Measurements from ENCODE around the gene TUBB1.

Gene TUBB1

GRCh38 chr20:59015411-59015810, 3.8 kb upstream of the TUBB1 start:
- TF ChIP-seq CTCF (conservative IDR thresholded peaks at IDR 0.05; ENCODE audit: control insufficient read depth, insufficient read depth, low read depth, low read length), result no peak

GRCh38 chr20:59015812-59016711, 3.2 kb upstream of the TUBB1 start:
- TF ChIP-seq CTCF (conservative IDR thresholded peaks at IDR 0.05; ENCODE audit: control insufficient read depth, insufficient read depth, low read depth, low read length), result no peak
- no peak for DNase-seq (ENCODE audit: low read depth)
- no peak overlapping the region for H3K4me3 ChIP-seq (ENCODE audit: control insufficient read depth, low read depth, low read length)

More at GRCh38 chr20:59015411-59015810, 3.8 kb upstream of the TUBB1 start:
- no peak overlapping the region for H3K4me3 ChIP-seq (ENCODE audit: control insufficient read depth, low read depth, low read length)
- DNase-seq (ENCODE audit: low read depth), result no peak

GRCh38 chr20:59016795-59017492, 2.3 kb upstream of the TUBB1 start:
- no peak for TF ChIP-seq CTCF (conservative IDR thresholded peaks at IDR 0.05; ENCODE audit: control insufficient read depth, insufficient read depth, low read depth, low read length)
- H3K4me3 ChIP-seq (ENCODE audit: control insufficient read depth, low read depth, low read length), result no peak overlapping the region
- no peak for DNase-seq (ENCODE audit: low read depth)

- no peak overlapping the region for H3K4me3 ChIP-seq (ENCODE audit: control insufficient read depth, low read depth, low read length)
- no peak for DNase-seq (ENCODE audit: low read depth)
- TF ChIP-seq CTCF (conservative IDR thresholded peaks at IDR 0.05; ENCODE audit: control insufficient read depth, insufficient read depth, low read depth, low read length), result no peak
Measured at GRCh38 chr20:59017493-59018231, 1.6 kb upstream of the TUBB1 start.

GRCh38 chr20:59018817-59019216, 412 bp upstream of the TUBB1 start:
- no peak for DNase-seq (ENCODE audit: low read depth)
- TF ChIP-seq CTCF (conservative IDR thresholded peaks at IDR 0.05; ENCODE audit: control insufficient read depth, insufficient read depth, low read depth, low read length), result no peak
- no peak overlapping the region for H3K4me3 ChIP-seq (ENCODE audit: control insufficient read depth, low read depth, low read length)

- TF ChIP-seq CTCF (conservative IDR thresholded peaks at IDR 0.05; ENCODE audit: control insufficient read depth, insufficient read depth, low read depth, low read length), result no peak
- H3K4me3 ChIP-seq (ENCODE audit: control insufficient read depth, low read depth, low read length), result no peak overlapping the region
Measured at GRCh38 chr20:59020938-59021551, 1.8 kb downstream of the TUBB1 start.

More at GRCh38 chr20:59020938-59021551, 1.8 kb downstream of the TUBB1 start:
- peak; percentile 35 for DNase-seq (ENCODE audit: low read depth)
